BLaER1 (cell line): ENCODE measurements around the gene SNX5.

Experiments
- H3K27ac ChIP-seq: shearing (Covaris generic); formaldehyde crosslinking; 2 replicates; pipeline ENCODE4 v1.8.1; 2022
- H3K27me3 ChIP-seq: shearing (Covaris generic); formaldehyde crosslinking; 2 replicates; pipeline ENCODE4 v1.8.1; 2022
- H3K36me3 ChIP-seq: shearing (Covaris generic); formaldehyde crosslinking; 2 replicates; pipeline ENCODE4 v1.8.1; 2022
- H3K4me1 ChIP-seq: shearing (Covaris generic); formaldehyde crosslinking; 2 replicates; pipeline ENCODE4 v1.8.1; 2022
- H3K4me2 ChIP-seq: shearing (Covaris generic); formaldehyde crosslinking; 2 replicates; pipeline ENCODE4 v1.8.1; 2022
- H3K4me3 ChIP-seq: shearing (Covaris generic); formaldehyde crosslinking; 2 replicates; pipeline ENCODE4 v1.8.1; 2022
- H3K9ac ChIP-seq: shearing (Covaris generic); formaldehyde crosslinking; 2 replicates; pipeline ENCODE4 v1.8.1; 2022
- H3K9me3 ChIP-seq: shearing (Covaris generic); formaldehyde crosslinking; 2 replicates; pipeline ENCODE4 v1.8.1; 2022
- H4K20me1 ChIP-seq: shearing (Covaris generic); formaldehyde crosslinking; 2 replicates; pipeline ENCODE4 v1.8.1; 2022
- Cebpa-rat ChIP-seq: shearing (Covaris generic); IDR thresholded peaks from 2 replicates; pipeline ENCODE4 v1.8.1; 2022

The SNX5 gene

GRCh38 chr20:18006684-18007083 lies 38.1 kb upstream of the SNX5 start:
- Histone ChIP-seq H3K4me2 (no peak overlapping the region), H4K20me1 (no peaks in the 10 kb centered on the region), H3K9me3 (no peaks in the 10 kb centered on the region), H3K27me3 (no peaks in the 10 kb centered on the region), H3K4me1 (no peaks in the 10 kb centered on the region; the same call in 1 of the 2 replicates), H3K4me3 (no peak overlapping the region), H3K36me3 (no peaks in the 10 kb centered on the region), H3K27ac (no peak overlapping the region), H3K9ac (no peak overlapping the region)
- TF ChIP-seq Cebpa-rat = no peak

GRCh38 chr20:18005990-18006364 lies 37.4 kb upstream of the SNX5 start:
- TF ChIP-seq Cebpa-rat = no peak
- H3K27me3 ChIP-seq = no peaks in the 10 kb centered on the region
- no peak overlapping the region for H3K9ac ChIP-seq
- H3K9me3 ChIP-seq = no peaks in the 10 kb centered on the region
- no peak overlapping the region for H3K4me3 ChIP-seq
- H4K20me1 ChIP-seq = no peaks in the 10 kb centered on the region
- H3K4me1 ChIP-seq = no peaks in the 10 kb centered on the region; the same call in 1 of the 2 replicates
- no peaks in the 10 kb centered on the region for H3K36me3 ChIP-seq
- no peak overlapping the region for H3K27ac ChIP-seq
- no peak overlapping the region for H3K4me2 ChIP-seq

GRCh38 chr20:18005170-18005989 lies 36.8 kb upstream of the SNX5 start:
- Histone ChIP-seq H3K27ac (no peak overlapping the region), H3K4me2 (no peak overlapping the region), H3K9me3 (no peaks in the 10 kb centered on the region), H3K4me1 (no peaks in the 10 kb centered on the region; the same call in 1 of the 2 replicates), H3K27me3 (no peaks in the 10 kb centered on the region), H4K20me1 (no peaks in the 10 kb centered on the region), H3K4me3 (no peak overlapping the region), H3K36me3 (no peaks in the 10 kb centered on the region), H3K9ac (no peak overlapping the region)
- TF ChIP-seq Cebpa-rat = no peak

GRCh38 chr20:18004384-18005031 lies 35.9 kb upstream of the SNX5 start:
- H3K36me3 ChIP-seq = no peaks in the 10 kb centered on the region
- H3K4me1 ChIP-seq = no peaks in the 10 kb centered on the region; the same call in 1 of the 2 replicates
- no peaks in the 10 kb centered on the region for H3K27me3 ChIP-seq
- H3K27ac ChIP-seq = no peak overlapping the region
- H3K9ac ChIP-seq = no peak overlapping the region
- no peaks in the 10 kb centered on the region for H4K20me1 ChIP-seq
- TF ChIP-seq Cebpa-rat = no peak
- H3K4me2 ChIP-seq = no peak overlapping the region
- H3K4me3 ChIP-seq = no peak overlapping the region
- no peaks in the 10 kb centered on the region for H3K9me3 ChIP-seq

GRCh38 chr20:18003897-18004296 lies 35.3 kb upstream of the SNX5 start:
- H3K9me3 ChIP-seq = no peaks in the 10 kb centered on the region
- no peaks in the 10 kb centered on the region for H3K36me3 ChIP-seq
- no peak overlapping the region for H3K4me2 ChIP-seq
- no peak overlapping the region for H3K4me3 ChIP-seq
- no peaks in the 10 kb centered on the region; the same call in 1 of the 2 replicates for H3K4me1 ChIP-seq
- no peak overlapping the region for H3K9ac ChIP-seq
- no peaks in the 10 kb centered on the region for H3K27me3 ChIP-seq
- H3K27ac ChIP-seq = no peak overlapping the region
- TF ChIP-seq Cebpa-rat = no peak
- no peaks in the 10 kb centered on the region for H4K20me1 ChIP-seq

- H3K9me3 ChIP-seq = no peaks in the 10 kb centered on the region
- no peak overlapping the region for H3K4me2 ChIP-seq
- H4K20me1 ChIP-seq = no peaks in the 10 kb centered on the region
- H3K27ac ChIP-seq = no peak overlapping the region
- peaks cover 8% of the 10 kb centered on the region for H3K4me1 ChIP-seq
- TF ChIP-seq Cebpa-rat = no peak
- no peaks in the 10 kb centered on the region for H3K27me3 ChIP-seq
- H3K4me3 ChIP-seq = no peak overlapping the region
- H3K9ac ChIP-seq = no peak overlapping the region
- H3K36me3 ChIP-seq = no peaks in the 10 kb centered on the region
These were observed 32.7 kb upstream of the SNX5 start for GRCh38 chr20:18001131-18001921.

- no peak for TF ChIP-seq Cebpa-rat
- Histone ChIP-seq H4K20me1 (no peaks in the 10 kb centered on the region), H3K27ac (no peak overlapping the region), H3K4me1 (peaks cover 25% of the 10 kb centered on the region), H3K27me3 (no peaks in the 10 kb centered on the region), H3K4me3 (no peak overlapping the region), H3K4me2 (no peak overlapping the region), H3K9me3 (no peaks in the 10 kb centered on the region), H3K36me3 (no peaks in the 10 kb centered on the region), H3K9ac (no peak overlapping the region)
These were observed 31.0 kb upstream of the SNX5 start for GRCh38 chr20:17999566-17999965.

- no peak overlapping the region for H3K4me2 ChIP-seq
- H4K20me1 ChIP-seq = no peaks in the 10 kb centered on the region
- TF ChIP-seq Cebpa-rat = no peak
- no peaks in the 10 kb centered on the region for H3K36me3 ChIP-seq
- H3K27me3 ChIP-seq = no peaks in the 10 kb centered on the region
- no peak overlapping the region for H3K9ac ChIP-seq
- no peak overlapping the region for H3K4me3 ChIP-seq
- H3K9me3 ChIP-seq = no peaks in the 10 kb centered on the region
- peaks cover 36% of the 10 kb centered on the region for H3K4me1 ChIP-seq
- H3K27ac ChIP-seq = no peak overlapping the region
These were observed 29.9 kb upstream of the SNX5 start for GRCh38 chr20:17998446-17998845.

GRCh38 chr20:17995967-17996819 lies 27.6 kb upstream of the SNX5 start:
- TF ChIP-seq Cebpa-rat = no peak

More at GRCh38 chr20:17995967-17996819, 27.6 kb upstream of the SNX5 start:
- peak overlapping the region; percentile 59; the same call in 1 of the 2 replicates for H3K4me2 ChIP-seq
- H3K27ac ChIP-seq = no peak overlapping the region
- no peak overlapping the region for H3K9ac ChIP-seq
- H4K20me1 ChIP-seq = no peaks in the 10 kb centered on the region
- H3K27me3 ChIP-seq = no peaks in the 10 kb centered on the region
- H3K4me3 ChIP-seq = no peak overlapping the region
- peaks cover 59% of the 10 kb centered on the region for H3K4me1 ChIP-seq
- peaks cover 9% of the 10 kb centered on the region; the same call in 1 of the 2 replicates for H3K36me3 ChIP-seq
- H3K9me3 ChIP-seq = no peaks in the 10 kb centered on the region
